Astrocyte (in vitro differentiated cells and primary cell): ENCODE measurements around the gene TIGAR. TPM values are rescaled to one million over a fixed set of nuclear protein-coding genes. Genes with fewer than 3 reads are reported as not detected.

Source experiments
- DNase-seq: peaks from one replicate; pipeline ENCODE4 v3.0.0-alpha.2; 2010; ENCODE audit warnings: low read depth
- FAIRE-seq: peaks from 2 replicates; lab custom pipeline; 2011; peaks lifted over from hg19 to GRCh38; lab: Jason Lieb, UNC
- H2AFZ ChIP-seq: 2 replicates; pipeline ENCODE4 v1.6.0; 2012; ENCODE audit warnings: low read depth, low read length, inconsistent platforms
- H3K27ac ChIP-seq: 2 replicates; pipeline ENCODE4 v1.5.1; 2011; ENCODE audit warnings: low read depth, low read length, inconsistent platforms
- H3K27me3 ChIP-seq: 2 replicates; pipeline ENCODE4 v1.6.0; 2011; ENCODE audit warnings: low read length, inconsistent platforms; ENCODE audit not compliant: insufficient read depth
- H3K36me3 ChIP-seq: 2 replicates; pipeline ENCODE4 v1.5.1; 2011; ENCODE audit warnings: low read length, inconsistent platforms; ENCODE audit not compliant: insufficient read depth
- H3K4me1 ChIP-seq: 2 replicates; pipeline ENCODE4 v1.5.1; 2011; ENCODE audit warnings: low read length, inconsistent platforms; ENCODE audit not compliant: insufficient read depth
- H3K4me2 ChIP-seq: 2 replicates; pipeline ENCODE4 v1.6.0; 2012; ENCODE audit warnings: low read length, inconsistent platforms
- H3K4me3 ChIP-seq: 2 replicates; pipeline ENCODE4 v1.5.1; 2011; ENCODE audit warnings: low read depth, mild to moderate bottlenecking, low read length, inconsistent platforms; ENCODE audit not compliant: insufficient read depth
- H3K79me2 ChIP-seq: 2 replicates; pipeline ENCODE4 v1.6.0; 2012; ENCODE audit warnings: mild to moderate bottlenecking, low read length, inconsistent platforms; ENCODE audit not compliant: insufficient read depth
- H3K9ac ChIP-seq: 2 replicates; pipeline ENCODE4 v1.6.0; 2012; ENCODE audit warnings: mild to moderate bottlenecking, low read length, inconsistent platforms
- H3K9me3 ChIP-seq: 2 replicates; pipeline ENCODE4 v1.5.1; 2012; ENCODE audit warnings: low read depth, mild to moderate bottlenecking, low read length, inconsistent platforms; ENCODE audit not compliant: insufficient read depth
- H4K20me1 ChIP-seq: 2 replicates; pipeline ENCODE4 v1.6.0; 2012; ENCODE audit warnings: low read length, inconsistent platforms; ENCODE audit not compliant: insufficient read depth
- H3K27ac Mint-ChIP-seq: one replicate; pipeline ENCODE4 v1.8.0; 2021; ENCODE audit warnings: mild to moderate bottlenecking, mixed read lengths; ENCODE audit not compliant: unreplicated experiment
- H3K27me3 Mint-ChIP-seq: one replicate; pipeline ENCODE4 v1.8.0; 2021; ENCODE audit warnings: low read depth, mixed read lengths; ENCODE audit not compliant: unreplicated experiment
- H3K36me3 Mint-ChIP-seq: one replicate; pipeline ENCODE4 v1.8.0; 2021; ENCODE audit warnings: low read depth, mixed read lengths; ENCODE audit not compliant: unreplicated experiment
- H3K4me1 Mint-ChIP-seq: one replicate; pipeline ENCODE4 v1.8.0; 2021; ENCODE audit warnings: low read depth, mixed read lengths; ENCODE audit not compliant: unreplicated experiment
- H3K4me3 Mint-ChIP-seq: one replicate; pipeline ENCODE4 v1.8.0; 2021; ENCODE audit warnings: mild to moderate bottlenecking, moderate library complexity, mixed read lengths; ENCODE audit not compliant: unreplicated experiment
- H3K9me3 Mint-ChIP-seq: one replicate; pipeline ENCODE4 v1.8.0; 2021; ENCODE audit warnings: mild to moderate bottlenecking, mixed read lengths; ENCODE audit not compliant: unreplicated experiment
- EZH2 ChIP-seq: IDR thresholded peaks from 2 replicates; pipeline ENCODE4 v1.6.1; 2012; ENCODE audit warnings: mild to moderate bottlenecking, low read length, inconsistent platforms; ENCODE audit not compliant: insufficient read depth
- total RNA-seq: library from RNA; stranded (reverse); gene quantifications from 2 replicates; pipeline ENCODE4 v1.2.1, GENCODE V29; 2021
- TF ChIP-seq, protein P1 (sequence below): IDR thresholded peaks from 2 replicates; pipeline ENCODE4 v1.5.1; 2011; ENCODE audit warnings: low read depth, mild to moderate bottlenecking, inconsistent platforms, low read length, moderate library complexity; ENCODE audit not compliant: insufficient read depth

The TIGAR gene
- total RNA-seq, 1 donor from 2014 or later, result 91.7 TPM

DNA sequence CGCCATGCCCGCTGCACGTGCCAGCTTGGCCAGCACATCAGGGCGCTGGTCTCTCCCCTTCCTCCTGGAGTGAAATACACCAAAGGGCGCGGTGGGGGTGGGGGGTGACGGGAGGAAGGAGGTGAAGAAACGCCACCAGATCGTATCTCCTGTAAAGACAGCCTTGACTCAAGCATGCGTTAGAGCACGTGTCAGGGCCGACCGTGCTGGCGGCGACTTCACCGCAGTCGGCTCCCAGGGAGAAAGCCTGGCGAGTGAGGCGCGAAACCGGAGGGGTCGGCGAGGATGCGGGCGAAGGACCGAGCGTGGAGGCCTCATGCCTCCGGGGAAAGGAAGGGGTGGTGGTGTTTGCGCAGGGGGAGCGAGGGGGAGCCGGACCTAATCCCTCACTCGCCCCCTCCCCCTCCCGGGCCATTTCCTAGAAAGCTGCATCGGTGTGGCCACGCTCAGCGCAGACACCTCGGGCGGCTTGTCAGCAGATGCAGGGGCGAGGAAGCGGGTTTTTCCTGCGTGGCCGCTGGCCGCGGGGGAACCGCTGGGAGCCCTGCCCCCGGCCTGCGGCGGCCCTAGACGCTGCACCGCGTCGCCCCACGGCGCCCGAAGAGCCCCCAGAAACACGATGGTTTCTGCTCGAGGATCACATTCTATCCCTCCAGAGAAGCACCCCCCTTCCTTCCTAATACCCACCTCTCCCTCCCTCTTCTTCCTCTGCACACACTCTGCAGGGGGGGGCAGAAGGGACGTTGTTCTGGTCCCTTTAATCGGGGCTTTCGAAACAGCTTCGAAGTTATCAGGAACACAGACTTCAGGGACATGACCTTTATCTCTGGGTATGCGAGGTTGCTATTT lies 48.4 kb upstream of the TIGAR start:
- Histone ChIP-seq H3K9ac (no peak overlapping the region), H3K4me2 (peak overlapping the region; percentile 84), H2AFZ (peak overlapping the region; percentile 9), H3K79me2 (no peaks in the 10 kb centered on the region), H3K9me3 (peaks cover 4% of the 10 kb centered on the region), H3K4me1 (peaks cover 23% of the 10 kb centered on the region), H3K4me3 (peak overlapping the region; percentile 28), H3K27me3 (peaks cover 89% of the 10 kb centered on the region), H3K36me3 (no peaks in the 10 kb centered on the region), H3K27ac (no peak overlapping the region), H4K20me1 (peaks cover 13% of the 10 kb centered on the region)
- H3K36me3 Mint-ChIP-seq, result peaks cover 12% of the 10 kb centered on the region
- peak overlapping the region; percentile 98 for H3K4me3 Mint-ChIP-seq
- H3K27ac Mint-ChIP-seq, result peak overlapping the region; percentile 87
- H3K27me3 Mint-ChIP-seq, result no peaks in the 10 kb centered on the region
- TF ChIP-seq EZH2, result peak; percentile 93
- TF ChIP-seq, protein P1, sequence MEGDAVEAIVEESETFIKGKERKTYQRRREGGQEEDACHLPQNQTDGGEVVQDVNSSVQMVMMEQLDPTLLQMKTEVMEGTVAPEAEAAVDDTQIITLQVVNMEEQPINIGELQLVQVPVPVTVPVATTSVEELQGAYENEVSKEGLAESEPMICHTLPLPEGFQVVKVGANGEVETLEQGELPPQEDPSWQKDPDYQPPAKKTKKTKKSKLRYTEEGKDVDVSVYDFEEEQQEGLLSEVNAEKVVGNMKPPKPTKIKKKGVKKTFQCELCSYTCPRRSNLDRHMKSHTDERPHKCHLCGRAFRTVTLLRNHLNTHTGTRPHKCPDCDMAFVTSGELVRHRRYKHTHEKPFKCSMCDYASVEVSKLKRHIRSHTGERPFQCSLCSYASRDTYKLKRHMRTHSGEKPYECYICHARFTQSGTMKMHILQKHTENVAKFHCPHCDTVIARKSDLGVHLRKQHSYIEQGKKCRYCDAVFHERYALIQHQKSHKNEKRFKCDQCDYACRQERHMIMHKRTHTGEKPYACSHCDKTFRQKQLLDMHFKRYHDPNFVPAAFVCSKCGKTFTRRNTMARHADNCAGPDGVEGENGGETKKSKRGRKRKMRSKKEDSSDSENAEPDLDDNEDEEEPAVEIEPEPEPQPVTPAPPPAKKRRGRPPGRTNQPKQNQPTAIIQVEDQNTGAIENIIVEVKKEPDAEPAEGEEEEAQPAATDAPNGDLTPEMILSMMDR, result no peak
- peaks cover 21% of the 10 kb centered on the region for H3K4me1 Mint-ChIP-seq
- no peaks in the 10 kb centered on the region for H3K9me3 Mint-ChIP-seq
- DNase-seq (no peak), FAIRE-seq (no peak)

DNA sequence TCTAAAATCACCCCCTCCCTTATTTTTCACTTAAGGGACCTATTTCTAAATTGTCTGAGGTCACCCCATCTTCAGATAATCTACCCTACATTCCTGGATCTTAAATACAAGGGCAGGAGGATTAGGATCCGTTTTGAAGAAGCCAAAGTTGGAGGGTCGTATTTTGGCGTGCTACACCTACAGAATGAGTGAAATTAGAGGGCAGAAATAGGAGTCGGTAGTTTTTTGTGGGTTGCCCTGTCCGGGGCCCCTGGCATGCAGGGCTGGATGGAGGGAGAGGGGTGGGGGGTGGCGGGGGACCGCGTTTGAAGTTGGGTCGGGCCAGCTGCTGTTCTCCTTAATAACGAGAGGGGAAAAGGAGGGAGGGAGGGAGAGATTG lies 47.8 kb upstream of the TIGAR start:
- TF ChIP-seq, protein P1, result no peak
- TF ChIP-seq EZH2, result no peak
- peaks cover 23% of the 10 kb centered on the region for H3K4me1 ChIP-seq
- H3K27ac Mint-ChIP-seq, result peak overlapping the region; percentile 21
- peaks cover 27% of the 10 kb centered on the region for H3K4me1 Mint-ChIP-seq
- H3K9ac ChIP-seq, result no peak overlapping the region
- H3K79me2 ChIP-seq, result no peaks in the 10 kb centered on the region
- DNase-seq (no peak), FAIRE-seq (no peak)
- peak overlapping the region; percentile 84 for H3K4me2 ChIP-seq
- H3K27me3 ChIP-seq, result peaks cover 86% of the 10 kb centered on the region
- peak overlapping the region; percentile 98 for H3K4me3 Mint-ChIP-seq
- H3K9me3 ChIP-seq, result peaks cover 4% of the 10 kb centered on the region
- H4K20me1 ChIP-seq, result peaks cover 19% of the 10 kb centered on the region
- no peak overlapping the region for H2AFZ ChIP-seq
- no peaks in the 10 kb centered on the region for H3K9me3 Mint-ChIP-seq
- peak overlapping the region; percentile 53 for H3K4me3 ChIP-seq
- H3K27me3 Mint-ChIP-seq, result no peaks in the 10 kb centered on the region
- peaks cover 16% of the 10 kb centered on the region for H3K36me3 Mint-ChIP-seq
- H3K36me3 ChIP-seq, result no peaks in the 10 kb centered on the region
- no peak overlapping the region for H3K27ac ChIP-seq
